GM10248 (cell line): ENCODE data around the gene PRKCH.

ENCODE experiments used
- CTCF ChIA-PET: fragments of 300-600 bp; sonication (Branson Sonifier 250); formaldehyde crosslinking; extraction: SDS; loops from one replicate; lab custom pipeline; 2021; ENCODE audit warnings: antibody characterized with exemption; lab: Yijun Ruan, JAX
- POLR2A ChIA-PET: fragments of 350-650 bp; sonication (Branson Sonifier 250); formaldehyde crosslinking; extraction: SDS; loops from one replicate; lab custom pipeline; 2020; ENCODE audit warnings: antibody characterized with exemption; lab: Yijun Ruan, JAX
- DNase-seq: peaks from one replicate; pipeline ENCODE4 v3.0.0; 2012; ENCODE audit errors: extremely low spot score
- TF ChIP-seq, protein P1 (sequence below): IDR thresholded peaks from 2 replicates; pipeline ENCODE4 v1.5.1; 2012; ENCODE audit warnings: mild to moderate bottlenecking, low read depth; ENCODE audit errors: extremely low read depth, missing control alignments, control extremely low read depth

Gene PRKCH

DNA sequence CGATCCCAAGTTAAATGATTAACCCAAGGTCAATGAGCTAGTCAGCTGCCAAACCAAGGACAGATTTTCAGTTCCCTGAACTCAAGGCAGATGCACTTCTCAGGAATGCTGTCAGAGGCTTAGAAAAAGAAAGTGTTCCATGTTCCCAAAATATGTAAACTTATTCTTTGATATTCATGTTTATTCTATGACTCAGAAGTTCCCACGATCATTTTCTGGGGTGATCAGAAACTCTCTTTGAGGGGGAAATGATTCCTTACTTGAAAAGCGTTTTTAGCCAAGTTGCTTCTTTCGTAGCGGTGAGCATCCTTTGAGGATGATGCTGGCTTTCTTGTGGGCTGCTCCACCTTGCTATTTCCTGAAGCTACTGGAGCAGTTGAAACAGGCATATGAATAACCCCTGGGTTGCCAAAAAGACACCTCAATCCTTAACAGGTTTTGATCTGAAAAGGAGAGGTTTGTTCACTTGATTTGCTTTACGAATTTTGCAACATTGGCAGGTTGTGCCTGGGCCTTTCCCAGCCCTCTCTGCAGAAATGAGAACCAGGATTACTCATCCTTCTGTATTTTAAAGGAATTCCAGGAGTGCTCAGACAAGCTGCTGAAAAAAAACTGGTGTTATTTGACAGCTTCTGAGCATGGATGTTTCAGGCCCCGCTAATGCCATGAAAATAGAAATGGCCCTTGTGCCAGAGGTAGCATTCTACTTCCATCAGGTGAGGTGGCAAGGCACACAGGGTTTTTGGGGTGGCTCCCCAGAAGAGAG, 252.6 kb downstream of the PRKCH start:
- DNase-seq: no peak
- CTCF ChIA-PET: interaction anchor here (0.7 to 1.8 kb wide), 2 partner anchors 15 to 264 kb away, joined by 3 to 4 read pairs; no protein-coding TSS in a partner anchor
- TF ChIP-seq, protein P1, sequence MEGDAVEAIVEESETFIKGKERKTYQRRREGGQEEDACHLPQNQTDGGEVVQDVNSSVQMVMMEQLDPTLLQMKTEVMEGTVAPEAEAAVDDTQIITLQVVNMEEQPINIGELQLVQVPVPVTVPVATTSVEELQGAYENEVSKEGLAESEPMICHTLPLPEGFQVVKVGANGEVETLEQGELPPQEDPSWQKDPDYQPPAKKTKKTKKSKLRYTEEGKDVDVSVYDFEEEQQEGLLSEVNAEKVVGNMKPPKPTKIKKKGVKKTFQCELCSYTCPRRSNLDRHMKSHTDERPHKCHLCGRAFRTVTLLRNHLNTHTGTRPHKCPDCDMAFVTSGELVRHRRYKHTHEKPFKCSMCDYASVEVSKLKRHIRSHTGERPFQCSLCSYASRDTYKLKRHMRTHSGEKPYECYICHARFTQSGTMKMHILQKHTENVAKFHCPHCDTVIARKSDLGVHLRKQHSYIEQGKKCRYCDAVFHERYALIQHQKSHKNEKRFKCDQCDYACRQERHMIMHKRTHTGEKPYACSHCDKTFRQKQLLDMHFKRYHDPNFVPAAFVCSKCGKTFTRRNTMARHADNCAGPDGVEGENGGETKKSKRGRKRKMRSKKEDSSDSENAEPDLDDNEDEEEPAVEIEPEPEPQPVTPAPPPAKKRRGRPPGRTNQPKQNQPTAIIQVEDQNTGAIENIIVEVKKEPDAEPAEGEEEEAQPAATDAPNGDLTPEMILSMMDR: no peak
- POLR2A ChIA-PET: no interaction called here

GRCh38 chr14:61574514-61574807, 253.1 kb downstream of the PRKCH start:
- CTCF ChIA-PET: interaction anchor here (1.8 kb wide), 1 partner anchor 263 kb away, joined by 4 read pairs; no protein-coding TSS in a partner anchor
- POLR2A ChIA-PET: no interaction called here
- DNase-seq: no peak
- TF ChIP-seq, protein P1: no peak

- TF ChIP-seq, protein P1: no peak
- DNase-seq: no peak
- ChIA-PET POLR2A (no interaction called here), CTCF (no interaction called here)
These were observed 253.7 kb downstream of the PRKCH start for GRCh38 chr14:61575126-61575525.

DNA sequence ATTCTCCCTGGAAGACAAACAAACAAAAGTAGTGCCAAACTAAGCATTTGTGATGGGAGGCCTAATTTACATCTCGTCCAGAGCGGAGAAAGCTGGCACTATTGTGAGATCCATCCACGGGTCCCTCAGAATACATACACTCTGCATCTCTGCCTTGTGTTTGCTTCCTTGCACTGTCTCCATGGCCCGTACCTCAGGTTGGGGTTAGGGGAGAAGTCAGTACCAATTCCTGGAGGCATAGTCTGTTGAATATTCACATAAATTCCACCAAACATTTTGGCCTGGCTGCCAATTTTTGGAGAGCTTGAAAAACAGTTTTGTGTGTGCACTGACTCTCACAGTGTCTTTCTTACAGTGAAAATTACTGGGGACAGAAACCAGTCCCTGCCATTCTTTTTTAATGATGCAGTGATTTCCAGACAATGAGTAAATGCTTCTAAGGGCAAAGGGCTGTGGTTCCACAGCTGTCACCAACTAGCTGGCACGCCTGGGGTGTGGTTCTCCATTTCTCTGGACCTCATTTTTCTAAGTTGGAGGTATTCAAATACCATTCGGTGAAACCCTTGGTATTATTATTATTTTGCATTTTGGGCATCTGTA, 254.3 kb downstream of the PRKCH start:
- POLR2A ChIA-PET: no interaction called here
- CTCF ChIA-PET: interaction anchor here (0.7 to 1.5 kb wide), 2 partner anchors 10 to 32 kb away, joined by 3 read pairs; no protein-coding TSS in a partner anchor
- no peak for DNase-seq
- TF ChIP-seq, protein P1: no peak

DNA sequence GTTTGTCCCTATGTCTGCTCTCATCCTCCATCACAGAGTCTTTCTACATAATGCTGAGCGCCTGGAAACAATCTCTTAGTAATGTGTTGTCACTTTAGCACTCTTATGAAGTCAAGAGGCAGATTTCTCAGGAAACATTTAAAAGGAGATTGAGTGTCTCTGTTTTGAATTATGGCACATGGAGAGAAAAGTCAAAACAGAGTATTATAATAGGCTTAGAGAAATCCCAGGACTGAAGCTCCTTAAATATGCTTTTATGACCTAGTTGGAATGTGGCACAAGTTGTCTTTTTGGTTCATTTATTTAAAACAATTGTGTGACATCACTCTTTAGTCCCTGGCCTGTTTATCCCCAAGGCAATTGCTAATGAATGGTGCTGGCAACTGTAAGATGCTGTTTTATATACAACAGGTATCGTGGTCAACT, 256.1 kb downstream of the PRKCH start:
- ChIA-PET CTCF (interaction anchor here (1.0 to 1.3 kb wide), 3 partner anchors 9 to 12 kb away, joined by 3 to 5 read pairs (median 3); no protein-coding TSS in a partner anchor), POLR2A (no interaction called here)
- TF ChIP-seq, protein P1: no peak
- no peak for DNase-seq

DNA sequence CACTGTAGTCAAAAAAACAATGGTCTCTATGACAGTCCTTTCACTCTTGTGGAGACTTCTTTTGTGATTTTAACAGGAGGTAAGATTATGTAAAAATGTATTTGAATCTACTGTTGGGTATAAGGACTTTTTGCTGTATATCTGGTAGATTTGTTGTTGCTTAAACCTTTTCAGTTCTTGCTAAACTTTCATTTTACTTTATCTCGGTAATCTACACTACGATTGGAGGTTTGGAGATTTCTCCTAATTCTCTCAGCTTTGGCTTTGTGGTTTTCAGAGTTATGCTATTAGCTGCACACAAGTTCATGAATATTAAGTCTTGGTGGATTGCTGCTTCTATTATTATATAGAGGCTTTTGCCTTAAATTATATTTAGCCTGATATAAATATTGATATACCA, 257.4 kb downstream of the PRKCH start:
- ChIA-PET POLR2A (no interaction called here), CTCF (interaction anchor here (0.9 to 1.8 kb wide), 2 partner anchors 10 kb away, joined by 3 to 4 read pairs; no protein-coding TSS in a partner anchor)
- DNase-seq: no peak
- TF ChIP-seq, protein P1: no peak
